Left ventricle myocardium superior (tissue), 1 donor: ENCODE data around the gene EXOSC5. TPM values are rescaled to one million over a fixed set of nuclear protein-coding genes. Genes with fewer than 3 reads are reported as not detected.
"Not testable (repeated sequence)": the region's sequence is repeated elsewhere in the genome, so short reads cannot be mapped to it uniquely, and the experiment has no call there.

ENCODE experiments used
- ATAC-seq: fragments of 200-7000 bp; cut with Tn5 transposase; one replicate; pipeline ENCODE4 v1.9.1; 2020; ENCODE audit warnings: mild to moderate bottlenecking, moderate library complexity
- DNase-seq: peaks from one replicate; pipeline ENCODE4 v3.0.0-alpha.2; 2020
- intact Hi-C: fragments of 100-400 bp; cut with micrococcal nuclease; formaldehyde crosslinking; loops from one replicate; pipeline ENCODE4 v1.11.0; 2022
- total RNA-seq: library from RNA; stranded (reverse); fragmentation: NEBNext Ultra II Directional; extraction: Animal tissue kit (Norgen Biotek cat#: 25700); gene quantifications from one replicate; pipeline ENCODE4 v1.2.1, GENCODE V29; 2021
- donor health status: DM: no; HTN: yes; CAD: no; lungs with severe emphysema.

EXOSC5 gene
- total RNA-seq, 1 donor from 2014 or later, result 14.4 TPM

DNA sequence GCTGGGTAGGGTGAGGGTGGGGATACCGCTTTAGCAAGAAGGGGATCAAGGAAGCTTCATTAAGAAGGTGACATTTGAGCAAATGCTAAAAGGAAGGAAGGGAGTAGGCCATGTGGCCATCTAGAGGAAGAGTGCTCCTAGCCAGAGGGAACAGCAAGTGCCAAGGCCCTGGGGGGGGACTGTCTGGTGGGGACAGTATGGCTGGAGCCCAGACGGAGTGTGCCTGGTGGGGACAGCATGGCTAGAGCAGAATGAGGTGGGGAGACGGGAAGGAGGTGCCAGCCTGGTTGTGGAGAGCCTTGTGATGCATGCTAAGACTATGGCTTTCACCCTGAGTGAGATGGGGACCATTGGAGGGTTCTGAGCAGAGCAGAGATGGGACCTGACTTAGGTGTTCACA is 41.4 kb downstream of the EXOSC5 start:
- intact Hi-C loops, result no loop called here
- no peak for ATAC-seq
- DNase-seq, result peak; percentile 50

- no peak for ATAC-seq
- intact Hi-C loops, result no loop called here
- no peak for DNase-seq
These were observed 42.1 kb downstream of the EXOSC5 start for GRCh38 chr19:41355035-41355434.

- DNase-seq, result peak; percentile 45
- ATAC-seq, result no peak
- intact Hi-C loops, result no loop called here
These were observed 42.7 kb downstream of the EXOSC5 start for GRCh38 chr19:41354343-41354953.

GRCh38 chr19:41353466-41354342 is 43.5 kb downstream of the EXOSC5 start, which contains the start of gene TGFB1:
Gene TGFB1, minus strand, starts transcription at chr19:41353922. Its CDS starts 878 bp downstream, at chr19:41353044.
- DNase-seq, result peak; percentile 94
- intact Hi-C loops, result no loop called here
- peak; percentile 71 for ATAC-seq

DNA sequence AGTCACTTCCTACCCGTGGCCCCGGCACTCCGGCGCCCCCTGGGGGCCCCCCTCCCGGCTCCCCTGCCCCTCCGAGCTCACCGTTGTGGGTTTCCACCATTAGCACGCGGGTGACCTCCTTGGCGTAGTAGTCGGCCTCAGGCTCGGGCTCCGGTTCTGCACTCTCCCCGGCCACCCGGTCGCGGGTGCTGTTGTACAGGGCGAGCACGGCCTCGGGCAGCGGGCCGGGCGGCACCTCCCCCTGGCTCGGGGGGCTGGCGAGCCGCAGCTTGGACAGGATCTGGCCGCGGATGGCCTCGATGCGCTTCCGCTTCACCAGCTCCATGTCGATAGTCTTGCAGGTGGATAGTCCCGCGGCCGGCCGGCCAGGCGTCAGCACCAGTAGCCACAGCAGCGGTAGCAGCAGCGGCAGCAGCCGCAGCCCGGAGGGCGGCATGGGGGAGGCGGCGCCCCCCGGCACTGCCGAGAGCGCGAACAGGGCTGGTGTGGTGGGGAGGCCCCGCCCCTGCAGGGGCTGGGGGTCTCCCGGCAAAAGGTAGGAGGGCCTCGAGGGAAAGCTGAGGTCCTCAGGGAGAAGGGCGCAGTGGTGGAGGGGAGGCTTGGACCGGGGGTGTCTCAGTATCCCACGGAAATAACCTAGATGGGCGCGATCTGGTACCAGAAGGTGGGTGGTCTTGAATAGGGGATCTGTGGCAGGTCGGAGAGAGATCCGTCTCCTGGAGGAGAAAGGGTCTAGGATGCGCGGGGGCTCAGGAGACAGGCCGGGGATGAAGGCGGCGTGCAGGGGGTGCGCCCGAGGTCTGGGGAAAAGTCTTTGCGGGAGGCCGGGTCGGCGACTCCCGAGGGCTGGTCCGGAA is 44.3 kb downstream of the EXOSC5 start:
- intact Hi-C loops, result no loop called here
- ATAC-seq (peak; percentile 34), DNase-seq (peak; percentile 85)

GRCh38 chr19:41352279-41352608 is 44.9 kb downstream of the EXOSC5 start:
- ATAC-seq, result no peak
- intact Hi-C loops, result no loop called here
- DNase-seq, result no peak

GRCh38 chr19:41351339-41352245 is 45.6 kb downstream of the EXOSC5 start:
- intact Hi-C loops, result no loop called here
- ATAC-seq (peak; percentile 64), DNase-seq (peak; percentile 81)

GRCh38 chr19:41350735-41351338 is 46.3 kb downstream of the EXOSC5 start:
- ATAC-seq (peak; percentile 9), DNase-seq (no peak)
- intact Hi-C loops, result no loop called here

GRCh38 chr19:41346916-41347315 is 50.2 kb downstream of the EXOSC5 start:
- ATAC-seq, intact Hi-C loops, DNase-seq: not testable (repeated sequence)

DNA sequence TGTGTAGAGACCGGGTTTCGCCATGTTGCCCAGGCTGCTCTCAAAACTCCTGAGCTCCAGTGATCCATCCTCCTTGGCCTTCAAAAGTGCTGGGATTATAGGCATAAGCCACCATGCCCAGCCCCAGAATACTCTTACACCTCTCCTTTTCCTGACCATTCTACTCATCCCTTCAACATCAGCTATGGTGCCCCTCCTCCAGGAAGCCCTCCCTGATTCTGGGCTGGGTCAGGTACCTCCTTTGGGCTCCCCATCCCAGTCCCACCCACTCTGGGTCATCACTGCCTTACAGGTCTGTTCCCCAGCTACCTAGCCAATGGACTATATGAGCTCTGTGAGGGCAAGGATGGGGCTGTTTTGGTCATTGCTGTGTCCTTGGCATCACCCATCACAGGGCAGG is 53.0 kb downstream of the EXOSC5 start:
- ATAC-seq (no peak), DNase-seq (no peak)

DNA sequence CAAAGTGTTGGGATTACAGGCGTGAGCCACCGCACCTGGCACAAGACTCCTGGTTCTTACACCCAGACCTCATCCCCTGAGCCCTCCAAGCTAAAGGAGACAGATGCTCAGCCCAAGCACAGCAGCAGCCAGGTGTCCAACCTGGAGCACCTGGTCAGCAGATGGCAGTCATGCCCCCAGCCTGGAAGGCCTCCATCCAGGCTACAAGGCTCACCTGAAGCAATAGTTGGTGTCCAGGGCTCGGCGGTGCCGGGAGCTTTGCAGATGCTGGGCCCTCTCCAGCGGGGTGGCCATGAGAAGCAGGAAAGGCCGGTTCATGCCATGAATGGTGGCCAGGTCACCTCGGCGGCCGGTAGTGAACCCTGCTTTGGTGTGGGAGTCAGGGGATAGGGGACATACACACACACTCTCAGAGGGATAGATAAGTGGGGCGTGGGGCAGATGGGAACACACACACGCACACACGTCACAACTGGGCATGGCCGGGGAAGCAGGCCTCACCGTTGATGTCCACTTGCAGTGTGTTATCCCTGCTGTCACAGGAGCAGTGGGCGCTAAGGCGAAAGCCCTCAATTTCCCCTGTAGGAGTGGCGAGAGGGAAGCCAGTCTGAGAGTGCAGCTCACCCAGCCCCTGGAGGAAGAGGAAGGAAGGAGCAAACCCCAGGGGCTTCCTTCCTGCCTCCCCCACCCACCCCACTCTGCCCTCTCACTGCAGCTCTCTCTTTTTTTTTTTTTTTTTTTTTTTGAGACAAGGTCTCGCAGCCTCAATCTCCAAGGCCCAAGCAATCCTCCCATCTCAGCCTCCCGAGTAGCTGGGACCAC is 55.3 kb downstream of the EXOSC5 start:
- no peak for DNase-seq
- ATAC-seq, result peak; percentile 55
- intact Hi-C loops, result no loop called here

More for the DNA sequence above, 53.0 kb downstream of the EXOSC5 start:
- intact Hi-C loops, result no loop called here

GRCh38 chr19:41339936-41340335 is 57.2 kb downstream of the EXOSC5 start:
- intact Hi-C loops, result no loop called here
- no peak for DNase-seq

More at GRCh38 chr19:41339936-41340335, 57.2 kb downstream of the EXOSC5 start:
- no peak for ATAC-seq

Other genes starting within 250 kb of the EXOSC5 start
- 0.87 TPM for gene CYP2S1, start 204.1 kb downstream of the EXOSC5 start, total RNA-seq
- gene AXL, start 178.1 kb downstream of the EXOSC5 start, total RNA-seq, result 13.8 TPM
- 128 TPM for gene HNRNPUL1, start 133.0 kb downstream of the EXOSC5 start, total RNA-seq
- 15.9 TPM for gene CCDC97, start 87.2 kb downstream of the EXOSC5 start, total RNA-seq
- gene TGFB1, start 43.4 kb downstream of the EXOSC5 start, total RNA-seq, result 13.2 TPM
- gene B9D2, start 33.2 kb downstream of the EXOSC5 start, total RNA-seq, result 3.7 TPM
- gene TMEM91, start 20.8 kb downstream of the EXOSC5 start, total RNA-seq, result 3.6 TPM
- 49.2 TPM for gene BCKDHA, start 459 bp upstream of the EXOSC5 start, total RNA-seq
- 12.4 TPM for gene B3GNT8, start 30.0 kb upstream of the EXOSC5 start, total RNA-seq
- 111 TPM for gene DMAC2, start 42.6 kb upstream of the EXOSC5 start, total RNA-seq
- gene ERICH4, start 45.8 kb upstream of the EXOSC5 start, total RNA-seq, result not detected
- gene CEACAM21, start 178.8 kb upstream of the EXOSC5 start, total RNA-seq, result 0.99 TPM
- gene CEACAM4, start 229.7 kb upstream of the EXOSC5 start, total RNA-seq, result 0.52 TPM